Esophagus squamous epithelium (tissue), 4 donors: ENCODE data around the gene KLHL15.

ENCODE experiments used
- POLR2A ChIP-seq, 4 donors: fragments of 450-650 bp; IDR thresholded peaks; one replicate each; pipeline ENCODE4 v1.6.1; 2017; ENCODE audit warnings: antibody characterized with exemption in 4 of 4, mild to moderate bottlenecking in 4 of 4, moderate library complexity in 3 of 4
- TF ChIP-seq, protein P1 (sequence below), 6 experiments: fragments of 450-650 bp in 4 of 6; fragments of 200-600 bp in 2 of 6; sonication (generic) in 2 of 6; IDR thresholded peaks; one replicate each; pipeline ENCODE4 v1.5.1; 2016 to 2019; ENCODE audit warnings: antibody characterized with exemption in 6 of 6, mild to moderate bottlenecking in 4 of 6, moderate library complexity in 4 of 6

DNA sequence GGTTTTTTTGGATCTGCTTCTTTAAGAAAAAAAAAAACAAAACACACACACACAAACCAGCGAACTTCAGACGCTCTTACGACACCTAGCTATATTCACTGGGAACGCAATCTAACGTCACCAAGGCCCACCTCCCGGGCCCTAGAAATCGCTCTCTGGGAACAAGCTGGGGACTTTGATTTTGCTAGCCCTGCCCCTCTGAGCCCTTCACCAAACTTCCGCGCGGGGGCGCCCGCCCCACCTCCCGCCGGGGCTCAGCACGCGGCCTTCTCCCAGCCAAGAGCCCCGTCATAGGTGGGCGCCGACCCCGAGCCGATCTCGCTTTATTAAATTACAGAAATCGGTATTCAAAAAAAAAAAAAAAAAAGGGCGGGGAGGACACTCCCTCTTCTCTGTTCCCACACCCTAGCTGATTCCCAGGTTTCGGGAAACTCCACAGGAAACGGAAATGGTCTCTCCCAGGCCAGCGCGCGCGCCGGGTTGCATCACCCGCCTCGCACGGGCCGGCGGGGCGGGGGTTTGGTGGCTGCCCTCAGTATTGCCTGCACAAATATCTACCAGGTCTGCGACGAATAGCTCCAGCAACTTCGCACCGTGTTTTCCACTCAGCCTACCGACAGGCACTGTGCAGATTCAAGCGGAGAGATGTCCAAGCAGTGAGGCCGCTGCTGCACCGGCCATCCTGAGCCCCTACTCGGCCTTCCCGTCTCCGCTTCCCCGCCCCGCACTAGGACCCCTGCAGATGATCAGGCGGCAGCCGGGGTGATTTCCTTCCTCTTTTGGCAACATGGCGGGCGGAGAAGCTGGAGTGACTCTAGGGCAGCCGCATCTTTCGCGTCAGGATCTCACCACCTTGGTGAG is 27.4 kb upstream of the KLHL15 start, which contains the start of gene EIF2S3:
- TF ChIP-seq, protein P1, sequence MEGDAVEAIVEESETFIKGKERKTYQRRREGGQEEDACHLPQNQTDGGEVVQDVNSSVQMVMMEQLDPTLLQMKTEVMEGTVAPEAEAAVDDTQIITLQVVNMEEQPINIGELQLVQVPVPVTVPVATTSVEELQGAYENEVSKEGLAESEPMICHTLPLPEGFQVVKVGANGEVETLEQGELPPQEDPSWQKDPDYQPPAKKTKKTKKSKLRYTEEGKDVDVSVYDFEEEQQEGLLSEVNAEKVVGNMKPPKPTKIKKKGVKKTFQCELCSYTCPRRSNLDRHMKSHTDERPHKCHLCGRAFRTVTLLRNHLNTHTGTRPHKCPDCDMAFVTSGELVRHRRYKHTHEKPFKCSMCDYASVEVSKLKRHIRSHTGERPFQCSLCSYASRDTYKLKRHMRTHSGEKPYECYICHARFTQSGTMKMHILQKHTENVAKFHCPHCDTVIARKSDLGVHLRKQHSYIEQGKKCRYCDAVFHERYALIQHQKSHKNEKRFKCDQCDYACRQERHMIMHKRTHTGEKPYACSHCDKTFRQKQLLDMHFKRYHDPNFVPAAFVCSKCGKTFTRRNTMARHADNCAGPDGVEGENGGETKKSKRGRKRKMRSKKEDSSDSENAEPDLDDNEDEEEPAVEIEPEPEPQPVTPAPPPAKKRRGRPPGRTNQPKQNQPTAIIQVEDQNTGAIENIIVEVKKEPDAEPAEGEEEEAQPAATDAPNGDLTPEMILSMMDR (IDR thresholded peaks at IDR 0.05): peak; percentile 29 to 68 (median 57)
- peak in 1 of 4 donors; percentile 66 for TF ChIP-seq POLR2A (IDR thresholded peaks at IDR 0.05)
